HG03097 (cell line): ENCODE data around the gene MET.
A peak's percentile ranks its signal among the peaks of the same experiment; 100 is the strongest.
"Not testable (repeated sequence)": the region's sequence is repeated elsewhere in the genome, so short reads cannot be mapped to it uniquely, and the experiment has no call there.

Experiments
- ATAC-seq: cut with Tn5 transposase; IDR thresholded peaks from one replicate; pipeline ENCODE4 v1.9.1; 2021; ENCODE audit not compliant: unreplicated experiment, low FRiP score

MET gene

GRCh38 chr7:116742641-116743040, 70.6 kb downstream of the MET start:
- ATAC-seq, result no peak

GRCh38 chr7:116743835-116744234, 71.8 kb downstream of the MET start:
- ATAC-seq, result not testable (repeated sequence)

DNA sequence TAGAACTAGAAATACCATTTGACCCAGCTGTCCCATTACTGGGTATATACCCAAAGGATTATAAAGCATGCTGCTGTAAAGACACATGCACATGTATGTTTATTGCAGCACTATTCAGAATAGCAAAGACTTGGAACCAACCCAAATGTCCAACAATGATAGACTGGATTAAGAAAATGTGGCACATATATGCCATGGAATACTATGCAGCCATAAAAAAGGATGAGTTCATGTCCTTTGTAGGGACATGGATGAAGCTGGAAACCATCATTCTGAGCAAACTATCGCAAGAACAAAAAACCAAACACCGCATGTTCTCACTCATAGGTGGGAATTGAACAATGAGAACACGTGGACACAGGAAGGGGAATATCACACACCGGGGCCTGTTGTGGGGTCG, 74.4 kb downstream of the MET start:
- not testable (repeated sequence) for ATAC-seq

DNA sequence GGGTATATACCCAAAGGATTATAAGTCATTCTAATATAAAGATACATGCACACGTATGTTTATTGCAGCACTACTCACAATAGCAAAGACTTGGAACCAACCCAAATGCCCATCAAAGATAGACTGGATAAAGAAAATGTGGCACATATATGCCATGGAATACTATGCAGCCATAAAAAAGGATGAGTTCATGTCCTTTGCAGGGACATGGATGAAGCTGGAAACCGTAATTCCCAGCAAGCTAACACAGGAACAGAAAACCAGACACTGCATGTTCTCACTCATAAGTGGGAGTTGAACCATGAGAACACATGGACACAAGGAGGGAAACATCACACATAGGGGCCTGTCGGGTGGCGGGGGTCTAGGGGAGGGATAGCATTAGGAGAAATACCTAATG, 79.1 kb downstream of the MET start:
- ATAC-seq, result not testable (repeated sequence)

DNA sequence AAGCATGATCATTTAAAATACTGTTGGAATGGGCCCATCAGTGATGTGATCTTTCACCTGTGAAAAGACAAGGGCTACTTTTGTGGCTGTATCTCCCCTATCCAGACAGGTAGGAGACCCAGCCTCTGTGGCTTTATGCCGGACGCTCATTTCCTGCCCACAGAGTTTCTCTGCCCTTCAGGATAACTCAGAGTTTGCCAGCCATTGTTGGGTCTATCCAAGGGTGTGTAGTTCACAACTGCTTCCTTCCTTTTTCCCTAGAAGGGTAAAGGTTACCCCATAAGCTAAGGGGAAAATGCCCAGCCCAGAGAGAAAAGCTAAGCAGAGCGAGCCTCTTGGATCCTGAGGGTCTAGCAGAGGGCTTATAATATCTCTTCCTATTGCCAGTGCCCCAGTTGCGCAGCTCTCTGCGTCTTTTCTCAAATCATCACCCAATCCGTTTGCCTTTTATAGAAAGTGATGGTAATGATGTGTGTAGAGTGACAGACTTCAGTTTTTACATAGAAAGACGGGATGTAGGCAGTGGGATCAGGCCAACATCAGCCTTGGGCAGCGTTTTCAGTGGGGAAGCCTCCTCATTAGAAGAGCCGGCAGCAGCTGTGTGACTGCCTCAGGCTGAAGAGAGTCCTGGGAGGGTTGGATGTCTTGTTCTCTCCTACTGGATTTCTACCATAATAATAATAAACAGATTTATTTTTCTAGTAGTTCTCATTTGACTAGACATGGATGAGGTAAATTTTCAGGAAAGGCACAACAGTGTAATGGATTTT, 80.5 kb downstream of the MET start:
- no peak for ATAC-seq

DNA sequence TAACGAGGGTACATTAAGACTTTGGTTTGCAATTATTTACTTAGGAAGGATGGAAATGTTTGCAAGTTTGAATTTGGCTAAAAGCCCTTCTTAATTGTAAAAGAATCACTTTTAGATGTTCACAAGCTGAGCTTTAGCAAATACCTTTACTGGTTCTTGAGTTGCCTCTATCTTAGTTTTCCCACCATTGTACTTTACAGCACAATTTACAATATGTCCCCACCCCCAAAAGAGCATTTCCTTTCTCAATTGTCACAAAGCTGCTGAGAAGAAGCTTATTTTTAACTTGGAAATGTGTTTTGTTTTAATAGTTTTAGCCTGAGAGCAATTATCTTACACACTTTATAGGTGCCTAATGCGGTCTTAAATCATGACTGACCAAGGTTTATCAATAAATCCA, 81.1 kb downstream of the MET start:
- no peak for ATAC-seq

DNA sequence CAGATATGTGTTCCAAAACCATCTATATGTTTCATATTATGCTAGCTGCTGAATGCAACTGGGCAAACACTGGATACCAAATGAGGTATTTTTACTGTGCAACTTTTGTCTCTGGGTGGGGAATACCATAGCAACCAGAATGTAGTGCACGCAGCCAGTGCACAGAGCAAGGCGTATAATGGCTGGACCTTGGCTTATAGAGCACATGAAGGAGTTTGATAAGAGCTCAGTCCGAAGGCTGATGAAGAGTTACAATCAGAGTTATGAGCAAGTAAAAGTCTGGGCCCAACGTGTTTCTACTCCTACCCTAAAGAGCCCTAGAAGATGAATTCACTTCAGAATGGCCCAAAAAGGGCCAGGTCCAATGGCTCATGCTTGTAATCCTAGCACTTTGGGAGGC, 82.2 kb downstream of the MET start:
- ATAC-seq, result no peak

GRCh38 chr7:116757283-116757682, 85.3 kb downstream of the MET start:
- no peak for ATAC-seq

DNA sequence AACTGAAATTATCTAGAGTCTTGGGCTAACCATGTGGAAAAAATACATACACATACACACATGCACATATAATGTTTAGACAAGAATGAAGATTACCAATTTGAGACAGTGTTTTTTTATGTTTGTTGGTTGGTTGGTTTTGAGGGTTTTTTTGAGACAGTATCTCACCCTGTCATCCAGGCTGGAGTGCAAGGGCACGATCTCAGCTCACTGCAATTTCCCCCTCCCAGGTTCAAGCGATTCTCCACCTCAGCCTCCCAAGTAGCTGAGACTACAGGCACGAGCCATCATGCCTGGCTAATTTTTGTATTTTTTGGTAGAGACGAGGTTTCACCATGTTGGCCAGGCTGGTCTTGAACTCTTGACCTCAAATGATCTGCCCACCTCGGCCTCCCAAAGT, 87.6 kb downstream of the MET start:
- not testable (repeated sequence) for ATAC-seq

DNA sequence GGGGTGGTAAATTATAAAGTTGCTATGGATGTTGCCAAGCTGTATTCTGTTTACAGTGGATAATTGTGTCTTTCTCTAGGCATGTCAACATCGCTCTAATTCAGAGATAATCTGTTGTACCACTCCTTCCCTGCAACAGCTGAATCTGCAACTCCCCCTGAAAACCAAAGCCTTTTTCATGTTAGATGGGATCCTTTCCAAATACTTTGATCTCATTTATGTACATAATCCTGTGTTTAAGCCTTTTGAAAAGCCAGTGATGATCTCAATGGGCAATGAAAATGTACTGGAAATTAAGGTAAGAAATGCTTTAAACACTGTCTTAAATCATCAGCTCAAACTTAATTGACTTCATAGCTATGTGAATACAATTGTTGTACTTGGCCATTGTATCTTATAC, 91.0 kb downstream of the MET start:
- no peak for ATAC-seq

DNA sequence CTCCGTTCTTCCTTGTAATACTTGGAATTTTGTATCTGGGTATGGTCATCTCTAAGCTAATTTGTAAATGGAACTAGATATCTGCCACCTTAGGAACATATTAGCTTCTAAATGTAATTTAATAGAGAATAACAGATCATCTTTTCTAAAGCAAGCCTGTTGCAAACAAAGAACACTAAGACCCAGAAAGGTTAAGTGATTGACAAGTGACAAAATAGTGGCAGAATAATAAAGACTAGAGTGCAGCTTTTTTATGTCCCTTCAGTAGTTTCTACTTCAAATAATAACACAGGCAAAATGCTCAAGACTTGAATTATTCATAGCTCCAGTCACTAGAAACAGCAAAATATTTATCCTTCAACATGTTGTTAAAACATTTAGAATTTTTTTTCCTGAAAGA, 91.7 kb downstream of the MET start:
- ATAC-seq, result no peak

GRCh38 chr7:116766881-116767280, 94.9 kb downstream of the MET start:
- no peak for ATAC-seq

DNA sequence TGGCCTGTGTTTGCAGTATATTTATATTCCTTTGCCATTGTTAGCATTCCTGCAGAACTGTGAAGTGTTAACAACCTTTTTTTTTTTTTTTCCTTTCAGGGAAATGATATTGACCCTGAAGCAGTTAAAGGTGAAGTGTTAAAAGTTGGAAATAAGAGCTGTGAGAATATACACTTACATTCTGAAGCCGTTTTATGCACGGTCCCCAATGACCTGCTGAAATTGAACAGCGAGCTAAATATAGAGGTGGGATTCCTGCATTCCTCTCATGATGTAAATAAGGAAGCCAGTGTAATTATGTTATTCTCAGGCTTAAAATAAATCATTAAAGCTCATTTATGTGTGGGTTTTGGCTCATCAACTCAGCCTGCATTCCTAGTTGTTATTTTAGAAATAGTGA, 97.5 kb downstream of the MET start:
- ATAC-seq, result no peak

GRCh38 chr7:116770941-116771340, 98.9 kb downstream of the MET start:
- no peak for ATAC-seq

DNA sequence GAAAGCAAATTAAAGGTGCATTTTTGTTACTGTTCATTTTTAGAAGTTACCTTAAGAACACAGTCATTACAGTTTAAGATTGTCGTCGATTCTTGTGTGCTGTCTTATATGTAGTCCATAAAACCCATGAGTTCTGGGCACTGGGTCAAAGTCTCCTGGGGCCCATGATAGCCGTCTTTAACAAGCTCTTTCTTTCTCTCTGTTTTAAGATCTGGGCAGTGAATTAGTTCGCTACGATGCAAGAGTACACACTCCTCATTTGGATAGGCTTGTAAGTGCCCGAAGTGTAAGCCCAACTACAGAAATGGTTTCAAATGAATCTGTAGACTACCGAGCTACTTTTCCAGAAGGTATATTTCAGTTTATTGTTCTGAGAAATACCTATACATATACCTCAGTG, 99.6 kb downstream of the MET start:
- no peak for ATAC-seq

- no peak for ATAC-seq
These were observed 100.4 kb downstream of the MET start for GRCh38 chr7:116772423-116772863.

DNA sequence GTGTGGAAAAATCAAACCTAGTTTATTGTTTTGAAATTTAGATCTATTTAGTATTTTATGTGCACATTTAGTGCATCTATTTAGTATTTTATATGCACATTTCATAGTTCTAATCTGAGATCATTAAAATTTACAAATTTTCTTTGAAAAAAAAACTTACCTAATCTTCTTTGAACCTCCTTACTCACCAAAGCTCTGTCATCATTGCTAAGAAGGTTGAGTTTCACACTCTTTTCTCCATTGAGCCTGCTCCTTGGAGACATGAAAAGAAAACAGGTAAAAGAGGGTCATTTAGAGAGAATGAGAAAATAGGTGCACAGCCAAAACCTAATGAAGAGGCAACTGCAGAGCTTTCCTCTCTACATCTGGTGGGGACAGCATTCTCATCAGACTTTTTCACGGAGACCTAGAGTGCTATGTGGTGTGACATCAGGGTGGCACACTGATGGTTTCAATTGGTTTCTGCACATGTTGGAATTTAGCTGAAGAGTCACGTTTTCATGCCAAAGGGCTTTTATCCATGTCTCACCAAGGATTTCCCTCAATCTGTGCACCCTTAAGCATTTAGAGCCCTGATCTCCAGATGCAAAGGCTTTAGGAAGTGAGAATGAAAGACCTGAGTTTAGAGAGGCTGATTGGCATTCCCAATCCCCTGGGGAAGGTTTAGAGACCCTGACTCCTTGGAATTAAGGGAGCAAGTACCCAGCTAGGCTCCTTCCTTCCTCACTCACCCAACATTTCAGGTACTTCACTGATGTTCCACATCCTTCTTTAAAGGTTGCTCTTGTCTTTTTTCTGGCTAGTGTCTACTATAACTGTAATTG, 101.1 kb downstream of the MET start:
- no peak for ATAC-seq

DNA sequence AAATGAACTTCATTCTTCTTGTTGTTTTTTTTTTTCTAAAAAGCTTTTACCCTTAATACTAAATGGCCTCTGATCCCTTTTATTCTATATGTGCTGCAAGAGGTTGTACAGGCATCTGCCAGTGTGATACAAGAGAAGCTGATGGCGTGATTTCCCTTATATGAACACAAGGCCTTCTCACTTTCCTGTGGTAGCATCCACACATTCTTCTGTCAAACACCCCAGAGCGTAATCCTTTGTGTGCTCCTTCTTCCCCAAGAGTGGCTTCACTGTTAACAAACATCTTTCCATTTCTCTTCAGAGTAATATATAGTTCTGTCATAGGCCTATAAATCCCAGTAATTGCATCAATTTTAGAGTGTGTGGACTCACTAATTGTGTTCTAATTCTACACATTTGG, 104.0 kb downstream of the MET start:
- no peak for ATAC-seq

GRCh38 chr7:116776610-116777289, 104.8 kb downstream of the MET start:
- ATAC-seq, result peak; percentile 70

GRCh38 chr7:116777651-116778281, 105.8 kb downstream of the MET start:
- ATAC-seq, result no peak

DNA sequence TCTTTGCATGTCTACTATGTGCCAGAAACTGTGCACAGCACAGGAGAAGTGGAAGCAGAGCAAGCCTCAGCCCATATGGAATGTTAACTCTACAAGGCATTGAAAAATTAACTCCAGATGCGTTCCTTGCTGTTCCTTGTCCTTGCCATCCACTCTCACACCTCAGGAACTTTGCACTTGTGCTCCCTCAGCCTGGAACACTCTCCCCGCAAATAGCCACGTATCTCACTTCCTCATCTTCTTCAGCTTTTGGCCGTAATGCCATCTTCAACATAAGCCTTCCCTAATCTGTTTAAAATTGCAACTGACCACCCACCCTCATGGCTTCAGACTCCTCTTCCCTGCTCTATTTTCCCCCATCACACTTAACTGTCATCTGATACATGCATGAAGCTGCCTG, 107.2 kb downstream of the MET start:
- ATAC-seq, result no peak
